HG02943 (cell line): ENCODE data around the gene EMX1.

Experiments used
- ATAC-seq: cut with Tn5 transposase; IDR thresholded peaks from one replicate; pipeline ENCODE4 v1.9.1; 2021; ENCODE audit warnings: mild to moderate bottlenecking, low read depth, moderate library complexity; ENCODE audit not compliant: unreplicated experiment

EMX1 gene

DNA sequence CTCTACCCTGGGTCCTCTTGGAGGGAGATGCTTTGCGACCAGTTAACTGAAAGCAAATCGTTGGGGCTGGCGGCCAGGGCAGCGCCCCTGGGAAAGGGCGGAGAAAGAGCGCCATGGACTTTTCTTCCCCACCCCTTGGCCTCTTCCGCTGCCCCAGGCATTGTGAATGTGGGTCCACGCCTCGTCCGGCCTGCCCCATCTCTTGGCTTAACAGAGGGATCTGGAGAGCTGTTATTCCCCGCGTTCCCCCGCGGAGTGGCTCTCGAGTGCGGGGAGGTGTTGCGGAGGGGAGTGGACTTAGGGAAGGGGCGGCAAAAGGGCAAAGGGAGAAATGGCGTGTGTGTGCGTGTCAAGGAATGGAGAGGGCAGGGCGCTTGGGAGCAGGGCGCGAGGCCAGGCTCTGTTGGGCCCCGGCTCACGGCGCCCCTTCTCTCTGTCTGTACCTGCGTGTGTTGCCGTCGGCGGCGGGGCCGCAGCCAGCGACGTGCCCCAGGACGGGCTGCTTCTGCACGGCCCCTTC is 6.6 kb downstream of the EMX1 start:
- ATAC-seq: no peak

DNA sequence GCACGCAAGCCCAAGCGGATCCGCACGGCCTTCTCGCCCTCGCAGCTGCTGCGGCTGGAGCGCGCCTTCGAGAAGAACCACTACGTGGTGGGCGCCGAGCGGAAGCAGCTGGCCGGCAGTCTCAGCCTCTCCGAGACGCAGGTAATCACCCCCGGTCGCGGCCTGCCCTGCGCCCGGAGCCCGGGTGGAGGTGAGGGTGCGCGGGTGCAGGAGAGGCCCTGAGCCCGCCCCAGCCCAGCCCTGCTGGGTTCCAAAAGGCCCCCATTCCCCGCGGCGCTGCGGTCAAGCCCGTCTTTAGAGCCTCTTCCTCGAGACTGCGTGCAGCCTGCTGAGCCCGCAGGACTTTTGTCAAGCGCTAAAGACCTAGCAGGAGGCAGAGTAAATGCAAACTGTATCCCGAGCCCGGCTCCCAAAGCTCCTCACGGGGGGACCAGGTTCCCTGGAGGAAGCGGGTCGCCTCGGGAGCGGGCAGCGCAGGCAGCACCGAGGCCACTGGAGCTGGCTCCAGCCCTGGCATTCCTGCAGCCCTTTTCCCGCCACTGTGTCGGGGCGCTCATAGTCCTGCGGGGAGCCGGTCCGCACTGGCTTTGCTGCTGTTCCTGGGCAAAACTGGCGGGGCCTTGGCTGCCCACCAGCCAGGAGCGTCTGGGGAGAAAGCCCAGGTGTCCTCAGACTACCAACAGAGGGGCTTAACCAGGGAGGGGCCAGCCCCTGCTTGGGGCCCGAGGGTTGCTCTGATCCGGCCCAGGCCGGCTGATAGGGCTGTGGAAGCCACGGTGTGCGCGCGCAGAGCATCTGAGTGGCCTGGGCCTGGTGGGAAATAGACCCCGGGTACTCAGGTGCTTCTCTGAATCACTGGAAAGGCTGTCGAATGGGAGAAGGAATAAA is 7.3 kb downstream of the EMX1 start:
- ATAC-seq: no peak

DNA sequence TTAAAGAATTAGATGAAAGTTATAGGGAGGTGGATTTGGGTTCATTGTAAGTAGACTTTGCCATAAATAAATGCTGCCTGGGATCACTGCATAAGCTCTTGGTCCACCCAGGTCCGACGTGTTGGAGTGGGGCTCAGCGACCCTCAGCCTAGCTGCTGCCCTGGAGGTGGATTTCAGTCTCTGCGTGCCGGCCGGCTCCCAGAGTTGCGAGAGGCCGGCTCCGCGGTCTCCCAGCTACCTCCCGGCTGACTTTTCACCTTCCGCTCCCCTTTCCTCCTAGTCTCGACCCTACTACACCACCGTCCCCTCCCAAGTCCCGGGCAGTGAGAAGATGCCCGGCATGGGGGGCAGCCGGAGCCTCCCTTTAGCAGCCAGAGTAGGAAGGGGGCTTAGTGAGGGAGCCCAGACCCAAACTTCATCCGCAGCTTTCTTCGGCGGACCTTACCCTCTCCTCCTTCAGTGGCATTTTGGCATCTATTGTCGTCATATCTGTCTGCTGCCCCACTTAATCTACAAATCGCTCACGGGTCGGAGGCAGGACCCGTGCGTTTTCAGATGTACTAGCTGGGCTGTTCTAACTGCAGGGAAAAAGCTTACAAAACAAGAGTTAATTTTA is 8.1 kb downstream of the EMX1 start:
- no peak for ATAC-seq

DNA sequence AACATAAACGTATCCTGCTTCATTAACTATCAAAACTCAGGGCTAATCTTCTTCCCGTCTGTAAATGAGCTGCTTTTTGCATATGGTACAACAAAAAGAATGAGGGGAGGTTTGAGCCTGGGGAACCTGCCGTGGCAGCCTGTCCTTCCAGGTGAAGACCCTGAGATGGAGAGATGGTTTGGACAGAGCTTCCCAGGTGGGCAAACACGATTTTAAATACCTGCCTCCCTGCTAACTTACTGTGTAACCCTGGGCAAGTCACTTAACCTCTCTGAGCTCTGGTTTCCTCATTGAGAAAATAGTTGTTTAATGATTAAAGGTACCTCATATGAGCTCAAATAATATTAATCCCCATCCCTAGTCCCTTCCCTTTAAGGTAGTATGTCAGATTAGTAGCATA is 9.0 kb downstream of the EMX1 start:
- no peak for ATAC-seq

- no peak for ATAC-seq
Observed at GRCh38 chr2:72926811-72927465, 9.6 kb downstream of the EMX1 start.

- no peak for ATAC-seq
Observed at GRCh38 chr2:72927619-72928550, 10.6 kb downstream of the EMX1 start.

- ATAC-seq: no peak
Observed at GRCh38 chr2:72929010-72929409, 11.7 kb downstream of the EMX1 start.

DNA sequence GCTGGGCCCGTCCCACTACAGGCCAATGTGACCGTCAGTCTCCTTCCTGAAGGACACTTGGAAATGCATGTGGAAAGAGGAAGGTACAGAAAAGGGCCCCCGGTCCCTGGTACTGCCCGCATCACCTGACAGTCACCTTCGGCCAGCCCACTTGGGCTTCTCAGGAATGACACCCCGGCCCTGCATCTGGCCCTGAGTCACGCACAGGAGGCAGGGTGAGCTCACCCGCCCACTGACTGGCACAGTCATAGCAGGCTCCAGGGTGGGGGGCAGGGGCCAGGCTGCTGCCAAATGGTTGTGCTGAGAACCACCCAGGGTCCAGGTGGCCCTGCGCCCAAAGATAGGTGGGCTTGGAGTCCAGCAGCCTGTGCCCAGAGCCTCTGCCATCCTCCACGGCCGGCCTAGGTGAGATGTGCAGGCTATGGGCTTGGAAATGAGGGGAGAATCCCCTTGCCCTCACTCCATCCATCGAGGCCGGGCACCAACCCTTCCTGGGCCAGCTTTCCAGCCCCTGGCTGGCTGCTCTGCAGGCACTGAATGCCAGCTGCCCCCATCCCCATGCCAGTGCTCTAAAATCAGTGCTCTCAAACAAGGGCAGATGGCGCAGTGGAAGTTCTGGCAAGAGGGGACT is 14.1 kb downstream of the EMX1 start:
- ATAC-seq: no peak

- ATAC-seq: no peak
Observed at GRCh38 chr2:72932045-72932740, 14.9 kb downstream of the EMX1 start.

DNA sequence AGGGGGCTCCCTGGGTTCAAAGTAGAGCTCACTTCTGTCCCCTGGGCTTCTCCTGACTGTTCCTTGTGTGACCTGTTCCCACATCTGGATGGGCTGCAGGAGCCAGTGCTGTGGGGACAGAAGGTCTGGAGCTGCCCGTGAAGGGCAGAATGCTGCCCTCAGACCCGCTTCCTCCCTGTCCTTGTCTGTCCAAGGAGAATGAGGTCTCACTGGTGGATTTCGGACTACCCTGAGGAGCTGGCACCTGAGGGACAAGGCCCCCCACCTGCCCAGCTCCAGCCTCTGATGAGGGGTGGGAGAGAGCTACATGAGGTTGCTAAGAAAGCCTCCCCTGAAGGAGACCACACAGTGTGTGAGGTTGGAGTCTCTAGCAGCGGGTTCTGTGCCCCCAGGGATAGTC is 15.5 kb downstream of the EMX1 start:
- no peak for ATAC-seq

GRCh38 chr2:72933207-72933606 is 15.9 kb downstream of the EMX1 start:
- ATAC-seq: no peak

DNA sequence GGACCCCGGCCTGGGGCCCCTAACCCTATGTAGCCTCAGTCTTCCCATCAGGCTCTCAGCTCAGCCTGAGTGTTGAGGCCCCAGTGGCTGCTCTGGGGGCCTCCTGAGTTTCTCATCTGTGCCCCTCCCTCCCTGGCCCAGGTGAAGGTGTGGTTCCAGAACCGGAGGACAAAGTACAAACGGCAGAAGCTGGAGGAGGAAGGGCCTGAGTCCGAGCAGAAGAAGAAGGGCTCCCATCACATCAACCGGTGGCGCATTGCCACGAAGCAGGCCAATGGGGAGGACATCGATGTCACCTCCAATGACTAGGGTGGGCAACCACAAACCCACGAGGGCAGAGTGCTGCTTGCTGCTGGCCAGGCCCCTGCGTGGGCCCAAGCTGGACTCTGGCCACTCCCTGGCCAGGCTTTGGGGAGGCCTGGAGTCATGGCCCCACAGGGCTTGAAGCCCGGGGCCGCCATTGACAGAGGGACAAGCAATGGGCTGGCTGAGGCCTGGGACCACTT is 16.4 kb downstream of the EMX1 start:
- ATAC-seq: no peak

- no peak for ATAC-seq
Observed at GRCh38 chr2:72934683-72935610, 17.6 kb downstream of the EMX1 start.

GRCh38 chr2:72935611-72935957 is 18.3 kb downstream of the EMX1 start:
- no peak for ATAC-seq

- ATAC-seq: no peak
Observed at GRCh38 chr2:72936660-72937355, 19.5 kb downstream of the EMX1 start.

DNA sequence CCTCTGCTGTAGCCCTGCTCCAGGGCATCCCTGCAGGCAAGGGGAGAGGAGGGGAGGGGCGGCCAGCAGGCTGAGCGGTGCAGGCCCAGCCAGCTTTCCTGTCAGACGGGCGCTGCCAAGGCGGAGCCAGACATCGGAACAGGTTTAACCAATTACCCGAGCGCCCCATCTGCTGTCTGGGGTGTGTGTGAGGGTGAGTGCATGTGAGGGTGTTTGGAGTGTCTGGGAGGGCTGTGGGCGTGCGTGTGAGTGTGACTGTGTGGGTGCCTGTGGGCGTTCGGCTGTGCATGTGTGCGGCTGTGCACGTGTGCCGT is 20.0 kb downstream of the EMX1 start:
- no peak for ATAC-seq

DNA sequence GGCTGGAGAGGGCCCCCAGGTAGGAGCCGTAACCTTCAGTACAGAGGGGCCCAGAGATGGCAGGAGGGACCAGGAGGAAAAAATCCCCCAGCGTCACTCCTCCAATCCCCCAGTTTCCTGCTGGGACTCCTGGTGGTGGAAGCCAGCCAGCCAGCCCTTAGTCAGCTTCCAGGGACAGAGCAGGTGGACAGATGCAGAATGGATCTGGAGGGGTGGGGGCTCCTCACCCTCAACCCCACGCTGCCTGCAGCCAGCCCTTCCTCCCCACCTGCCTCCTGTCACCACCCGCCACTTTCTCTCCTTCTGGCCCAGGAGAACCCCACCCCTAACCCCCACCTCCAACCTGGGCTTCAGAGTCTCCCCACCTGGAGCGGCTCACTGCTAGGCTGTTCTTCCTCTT is 21.1 kb downstream of the EMX1 start:
- ATAC-seq: no peak

- ATAC-seq: no peak
Observed at GRCh38 chr2:72940361-72940760, 23.0 kb downstream of the EMX1 start.
